PC-9 (cell line): ENCODE data around the gene CNTNAP1. TPM values are rescaled to one million over a fixed set of nuclear protein-coding genes. Genes with fewer than 3 reads are reported as not detected.
"Not testable (repeated sequence)": the region's sequence is repeated elsewhere in the genome, so short reads cannot be mapped to it uniquely, and the experiment has no call there.

Experiments
- BruUV-seq: library from RNA; stranded (reverse); fragments of 400-500 nt; replicated peaks from 2 replicates; lab custom pipeline; 2021; lab: Mats Ljungman, UMichigan
- CTCF ChIA-PET: fragments of 300-600 bp; sonication (Branson Sonifier 250); formaldehyde crosslinking; loops from one replicate; lab custom pipeline; 2022; ENCODE audit warnings: antibody characterized with exemption; lab: Charles Lee
- POLR2A ChIA-PET: fragments of 300-600 bp; sonication (Branson Sonifier 250); formaldehyde crosslinking; loops from one replicate; lab custom pipeline; 2022; ENCODE audit warnings: antibody characterized with exemption; ENCODE audit not compliant: unreplicated experiment; lab: Charles Lee
- DNase-seq, 2 experiments: peaks; one replicate each; pipeline versions ENCODE4 v3.0.0 to v3.0.0-alpha.2; 2015 to 2022; ENCODE audit warnings: mixed read lengths in 1 of 2
- H2AFZ ChIP-seq: fragments of 200-600 bp; sonication (generic); 2 replicates; pipeline ENCODE4 v1.8.1; 2017; ENCODE audit warnings: antibody characterized with exemption
- H3F3A ChIP-seq: fragments of 200-600 bp; sonication (generic); 2 replicates; pipeline ENCODE4 v1.8.1; 2017; ENCODE audit warnings: antibody characterized with exemption, mild to moderate bottlenecking, low read depth; ENCODE audit not compliant: insufficient read depth
- H3K27ac ChIP-seq: fragments of 200-600 bp; sonication (generic); 2 replicates; pipeline ENCODE4 v1.6.1; 2016; ENCODE audit warnings: mixed run types
- H3K27me3 ChIP-seq: fragments of 200-600 bp; sonication (generic); 2 replicates; pipeline ENCODE4 v1.6.1; 2016; ENCODE audit warnings: low read depth, mixed run types; ENCODE audit not compliant: insufficient read depth
- H3K36me3 ChIP-seq: fragments of 200-600 bp; sonication (generic); 2 replicates; pipeline ENCODE4 v1.6.1; 2016; ENCODE audit warnings: low read depth, mixed run types
- H3K4me1 ChIP-seq: fragments of 200-600 bp; sonication (generic); replicated peaks from 2 replicates; pipeline ENCODE4 v1.6.1; 2016; ENCODE audit warnings: mixed run types; ENCODE audit not compliant: insufficient read depth
- H3K4me2 ChIP-seq: fragments of 200-600 bp; sonication (generic); 2 replicates; pipeline ENCODE4 v1.6.1; 2017; ENCODE audit warnings: mixed run types
- H3K4me3 ChIP-seq: fragments of 200-600 bp; sonication (generic); 2 replicates; pipeline ENCODE4 v1.6.1; 2016; ENCODE audit warnings: mixed run types
- H3K79me2 ChIP-seq: fragments of 200-600 bp; sonication (generic); 2 replicates; pipeline ENCODE4 v1.6.1; 2017; ENCODE audit warnings: low read depth, mixed run types
- H3K9me2 ChIP-seq: fragments of 200-600 bp; sonication (generic); 2 replicates; pipeline ENCODE4 v1.8.1; 2017; ENCODE audit warnings: mild to moderate bottlenecking; ENCODE audit not compliant: insufficient read depth
- H3K9me3 ChIP-seq: fragments of 200-600 bp; sonication (generic); 2 replicates; pipeline ENCODE4 v1.8.1; 2016; ENCODE audit warnings: low read depth; ENCODE audit not compliant: insufficient read depth
- H4K20me1 ChIP-seq: fragments of 200-600 bp; sonication (generic); 2 replicates; pipeline ENCODE4 v1.8.1; 2017; ENCODE audit not compliant: insufficient read depth
- CTCF ChIP-seq: fragments of 200-600 bp; sonication (generic); conservative IDR thresholded peaks from 2 replicates; pipeline ENCODE4 v1.6.1; 2017; ENCODE audit warnings: mixed run types, antibody characterized with exemption, mild to moderate bottlenecking, moderate library complexity
- EZH2 ChIP-seq: fragments of 200-600 bp; sonication (generic); IDR thresholded peaks from 2 replicates; pipeline ENCODE4 v1.8.0; 2017; ENCODE audit warnings: antibody characterized with exemption, low read depth
- intact Hi-C: fragments of 100-400 bp; cut with micrococcal nuclease; formaldehyde crosslinking; loops from one replicate; pipeline ENCODE4 v1.10.0; 2022; ENCODE audit not compliant: unreplicated experiment
- total RNA-seq: library from RNA; stranded (reverse); gene quantifications from 2 replicates; pipeline ENCODE4 v1.2.3, GENCODE V29; 2021

Gene CNTNAP1
- total RNA-seq, 1 experiment from 2014 or later, result 1.8 TPM

DNA sequence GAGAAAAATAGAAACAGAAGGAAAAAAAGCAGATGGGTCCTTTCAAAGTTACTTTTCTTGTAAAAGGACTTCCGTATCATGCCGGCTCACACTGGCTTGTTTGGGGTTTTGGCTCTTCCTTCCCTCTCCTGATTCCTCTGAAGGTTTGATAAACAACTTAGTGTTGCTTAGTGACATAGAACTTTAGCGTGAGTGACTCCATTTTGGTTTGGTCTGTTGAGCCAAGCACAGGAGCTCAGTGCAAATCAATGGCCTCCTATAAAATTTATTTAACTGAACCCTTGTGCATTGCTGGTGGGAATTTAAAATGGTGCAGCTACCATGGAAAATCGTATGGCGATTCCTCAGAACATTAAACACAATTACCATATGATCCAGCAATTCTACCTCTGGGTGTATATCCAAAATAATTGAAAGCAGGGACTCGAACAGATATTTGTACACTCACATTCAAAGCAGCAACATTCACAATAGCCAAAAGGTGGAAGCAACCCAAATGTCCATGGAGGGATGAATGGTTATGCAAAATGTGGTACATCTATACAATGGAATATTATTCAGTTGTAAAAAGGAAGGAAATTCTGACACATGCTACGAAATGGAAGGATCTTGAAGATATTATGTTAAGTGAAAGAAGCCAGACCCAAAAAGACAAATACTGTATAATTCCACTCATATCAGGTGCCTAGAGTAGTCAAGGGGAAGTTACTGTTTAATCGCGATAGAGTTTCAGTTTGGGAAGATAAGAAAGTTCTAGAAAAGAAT lies 24.3 kb upstream of the CNTNAP1 start:
- no peak overlapping the region; the same call in 1 of the 2 replicates for H2AFZ ChIP-seq
- CTCF ChIA-PET, result interaction anchor here (0.7 kb wide), 1 partner anchor 11 kb away, joined by 10 read pairs; no protein-coding TSS in a partner anchor
- intact Hi-C loops, result loop anchor here (5.0 kb wide), 1 partner anchor 36 kb away; no protein-coding TSS in a partner anchor
- H3K27me3 ChIP-seq, result no peaks in the 10 kb centered on the region
- DNase-seq, result no peak
- H3K4me1 ChIP-seq, result peaks cover 41% of the 10 kb centered on the region
- no peaks in the 10 kb centered on the region for H3K36me3 ChIP-seq
- H3K9me3 ChIP-seq, result no peaks in the 10 kb centered on the region
- no peaks in the 10 kb centered on the region for H3K79me2 ChIP-seq
- H3K4me3 ChIP-seq, result peak overlapping the region; percentile 70
- no peaks in the 10 kb centered on the region for H4K20me1 ChIP-seq
- BruUV-seq, result no TSS peak
- no peak for TF ChIP-seq CTCF
- no peak for TF ChIP-seq EZH2
- POLR2A ChIA-PET, result no interaction called here
- no peaks in the 10 kb centered on the region for H3K9me2 ChIP-seq
- H3K4me2 ChIP-seq, result peak overlapping the region; percentile 100; the same call in 1 of the 2 replicates
- peaks cover 47% of the 10 kb centered on the region for H3F3A ChIP-seq
- no peak overlapping the region for H3K27ac ChIP-seq

DNA sequence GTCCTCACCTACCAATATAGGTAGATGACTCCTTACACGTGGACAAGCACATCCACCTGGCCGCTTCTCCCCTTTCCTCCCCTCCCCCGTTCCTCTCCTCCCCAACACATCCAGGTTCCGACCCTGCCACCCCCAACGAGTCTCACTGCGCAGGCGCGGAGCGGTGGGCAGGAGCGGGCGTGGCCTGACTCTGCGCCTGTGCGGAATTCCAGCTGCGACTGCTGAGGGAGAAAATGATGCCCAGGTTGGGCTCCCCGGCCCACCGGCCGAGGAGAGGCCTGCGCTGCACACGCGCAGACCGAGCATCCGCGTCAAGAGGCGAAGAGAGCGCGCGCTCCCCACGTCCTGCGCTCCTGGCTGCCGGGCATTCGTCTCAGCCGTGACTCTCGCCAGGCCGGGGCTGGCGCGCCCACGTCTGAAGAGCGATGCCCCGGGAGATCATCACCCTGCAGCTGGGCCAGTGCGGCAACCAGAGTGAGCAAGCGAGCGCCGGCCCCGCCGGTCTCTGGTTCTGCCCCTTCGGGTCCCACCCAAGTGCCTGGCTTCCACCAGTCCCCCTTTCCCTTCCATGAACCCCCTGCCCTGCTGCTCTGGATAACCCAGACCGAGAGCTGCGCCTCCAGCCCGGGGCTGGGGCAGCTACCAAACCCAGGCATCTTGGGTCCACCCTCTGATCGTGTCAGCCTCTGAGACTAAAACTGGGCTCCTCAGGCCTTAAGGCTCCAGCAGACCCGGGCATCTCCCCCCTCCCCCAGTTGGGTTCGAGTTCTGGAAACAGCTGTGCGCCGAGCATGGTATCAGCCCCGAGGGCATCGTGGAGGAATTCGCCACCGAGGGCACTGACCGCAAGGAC lies 23.0 kb upstream of the CNTNAP1 start, which contains the start of gene TUBG2:
TSS of gene TUBG2 (plus strand) at position 206 of the 853 bp plus-strand sequence. CDS start at position 426, 220 bp downstream.
- Histone ChIP-seq H3K79me2 (no peaks in the 10 kb centered on the region), H3K36me3 (no peaks in the 10 kb centered on the region), H3K9me2 (no peaks in the 10 kb centered on the region), H3F3A (peaks cover 47% of the 10 kb centered on the region), H3K27me3 (no peaks in the 10 kb centered on the region), H3K9me3 (no peaks in the 10 kb centered on the region), H3K4me3 (peak within 1 kb of the TSS; percentile 70), H2AFZ (peak within 1 kb of the TSS; percentile 79), H3K4me2 (peak within 1 kb of the TSS; percentile 100), H4K20me1 (no peaks in the 10 kb centered on the region), H3K4me1 (peaks cover 41% of the 10 kb centered on the region), H3K27ac (peak within 1 kb of the TSS; percentile 49)
- DNase-seq, result peak; percentile 70 to 92
- ChIA-PET POLR2A (interaction anchor here (0.7 kb wide), 1 partner anchor 14 kb away, joined by 5 read pairs; no protein-coding TSS in a partner anchor), CTCF (interaction anchor here (0.7 kb wide), 1 partner anchor 14 kb away, joined by 9 read pairs; no protein-coding TSS in a partner anchor)
- intact Hi-C loops, result loop anchor here (5.0 kb wide), 1 partner anchor 37 kb away; no protein-coding TSS in a partner anchor
- no TSS peak for BruUV-seq
- TF ChIP-seq CTCF (no peak), EZH2 (no peak)

- DNase-seq, H3K9me3 ChIP-seq, BruUV-seq, H4K20me1 ChIP-seq, CTCF ChIA-PET, POLR2A ChIA-PET, H3K36me3 ChIP-seq, H3K9me2 ChIP-seq, H3K79me2 ChIP-seq, H3K27me3 ChIP-seq: not testable (repeated sequence)
- peak overlapping the region; percentile 70; the same call in 1 of the 2 replicates for H3K4me3 ChIP-seq
- peaks cover 41% of the 10 kb centered on the region for H3K4me1 ChIP-seq
- peak overlapping the region; percentile 100 for H3K4me2 ChIP-seq
- H3K27ac ChIP-seq, result peak overlapping the region; percentile 49; the same call in 1 of the 2 replicates
- intact Hi-C loops, result loop anchor here (5.0 kb wide), 1 partner anchor 38 kb away; no protein-coding TSS in a partner anchor
- H3F3A ChIP-seq, result peaks cover 47% of the 10 kb centered on the region
- H2AFZ ChIP-seq, result peak overlapping the region; percentile 79
Measured at GRCh38 chr17:42659932-42660274, 22.4 kb upstream of the CNTNAP1 start.
